ENCODE results near the gene DDX59. TPM values are rescaled to one million over a fixed set of nuclear protein-coding genes. Genes with fewer than 3 reads are reported as not detected.
A peak's percentile ranks its signal among the peaks of the same experiment; 100 is the strongest.

Gene DDX59
- total and polyA plus RNA-seq, 9 of the 15 experiments (the other 6 are each of a cell fraction or from before 2014, with no cell fraction given): 8.3 to 30.4 (median 19.8) TPM

GRCh38 chr1:200620273-200621131 is 49.2 kb downstream of the DDX59 start, which contains the start of gene KIF14 (continued):
- TF ChIP-seq CBFA2T2 (conservative IDR thresholded peaks at IDR 0.05) (no peak), BHLHE40 (IDR thresholded peaks at IDR 0.05; ENCODE audit: low read length) (peak; percentile 40; the same call in 1 of the 2 replicates), ZNF766 (CRISPR knock-in tag; conservative IDR thresholded peaks at IDR 0.05) (no peak), ZNF133 (CRISPR knock-in tag; IDR thresholded peaks at IDR 0.05) (no peak), ZNF830 (CRISPR knock-in tag; IDR thresholded peaks at IDR 0.05) (no peak), ZC3H11A (IDR thresholded peaks at IDR 0.05; ENCODE audit: low read depth, low read length) (no peak), ARID3B (CRISPR knock-in tag; IDR thresholded peaks at IDR 0.05; ENCODE audit: borderline replicate concordance) (no peak), SIX5 (IDR thresholded peaks at IDR 0.05; ENCODE audit: borderline replicate concordance in 1 of 2, insufficient read depth in 1 of 2, low read depth in 1 of 2, low read length in 2 of 2) (no peak), RBM25 (IDR thresholded peaks at IDR 0.05; ENCODE audit: low read depth, low read length, severe bottlenecking) (peak; percentile 93), E2F3 (CRISPR knock-in tag; IDR thresholded peaks at IDR 0.05) (no peak), TSHZ1 (CRISPR knock-in tag; IDR thresholded peaks at IDR 0.05) (no peak), BDP1 (IDR thresholded peaks at IDR 0.05; ENCODE audit: insufficient read depth, insufficient read length) (no peak), ZMIZ1 (IDR thresholded peaks at IDR 0.05; ENCODE audit: low read depth in 2 of 2, low read length in 2 of 2) (0 out of 4 replicates have a peak, but pooled peaks of 1 of the 2 experiments have one; percentile 11), CBX2 (IDR thresholded peaks at IDR 0.05; ENCODE audit: insufficient read depth, low read length, poor library complexity, severe bottlenecking) (no peak), ZNF398 (CRISPR knock-in tag; IDR thresholded peaks at IDR 0.05) (no peak), DMBX1 (CRISPR knock-in tag; IDR thresholded peaks at IDR 0.05; ENCODE audit: borderline replicate concordance) (no peak)

Measured in K562 (cell line).